ENCODE measurements around the gene FBXO17. TPM values are rescaled to one million over a fixed set of nuclear protein-coding genes. Genes with fewer than 3 reads are reported as not detected.
"Not testable (repeated sequence)": the region's sequence is repeated elsewhere in the genome, so short reads cannot be mapped to it uniquely, and the experiment has no call there.

Gene FBXO17, protein sequence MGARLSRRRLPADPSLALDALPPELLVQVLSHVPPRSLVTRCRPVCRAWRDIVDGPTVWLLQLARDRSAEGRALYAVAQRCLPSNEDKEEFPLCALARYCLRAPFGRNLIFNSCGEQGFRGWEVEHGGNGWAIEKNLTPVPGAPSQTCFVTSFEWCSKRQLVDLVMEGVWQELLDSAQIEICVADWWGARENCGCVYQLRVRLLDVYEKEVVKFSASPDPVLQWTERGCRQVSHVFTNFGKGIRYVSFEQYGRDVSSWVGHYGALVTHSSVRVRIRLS
- 12.2 and 23.1 TPM in 2 replicates for total RNA-seq

DNA sequence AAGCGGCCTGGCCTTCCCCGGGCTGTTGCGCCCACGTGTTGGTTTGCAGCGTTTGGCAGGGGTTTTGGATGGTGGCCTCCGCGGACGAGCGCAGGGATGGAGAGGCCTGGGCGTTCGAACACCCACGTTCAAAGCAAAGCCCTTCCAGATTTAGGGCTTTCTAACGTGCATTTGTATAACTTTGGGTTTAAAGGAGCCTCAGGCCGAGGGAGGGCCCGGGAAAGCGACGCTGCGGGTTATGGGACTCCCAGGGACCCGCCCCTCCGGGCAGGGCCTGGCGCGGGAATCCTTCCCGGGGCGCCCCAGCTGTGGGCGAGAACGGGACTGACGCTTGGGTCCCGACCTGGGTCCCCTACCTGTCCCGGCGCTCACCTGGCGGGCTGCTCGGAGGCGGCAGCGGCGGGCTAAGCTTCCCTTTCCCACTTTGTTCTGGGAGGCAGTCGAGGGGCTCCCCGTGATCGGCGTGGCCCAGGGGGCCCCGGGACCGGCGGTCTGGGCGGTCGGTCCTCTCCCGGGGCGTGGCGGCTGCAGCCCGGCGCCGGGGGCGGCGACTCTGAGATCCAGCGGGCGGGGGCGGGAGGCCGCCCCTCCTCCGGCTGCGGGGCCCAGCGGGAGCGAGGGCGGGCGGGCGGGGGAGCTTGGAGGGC, at the start of gene FBXO17:
TSS of gene FBXO17 (minus strand) at position 529 of the 647 bp plus-strand sequence. CDS start 25,423 bp downstream, outside the sequence.
- no peak for DNase-seq (ENCODE audit: extremely low read depth, low read depth, low spot score)

DNA sequence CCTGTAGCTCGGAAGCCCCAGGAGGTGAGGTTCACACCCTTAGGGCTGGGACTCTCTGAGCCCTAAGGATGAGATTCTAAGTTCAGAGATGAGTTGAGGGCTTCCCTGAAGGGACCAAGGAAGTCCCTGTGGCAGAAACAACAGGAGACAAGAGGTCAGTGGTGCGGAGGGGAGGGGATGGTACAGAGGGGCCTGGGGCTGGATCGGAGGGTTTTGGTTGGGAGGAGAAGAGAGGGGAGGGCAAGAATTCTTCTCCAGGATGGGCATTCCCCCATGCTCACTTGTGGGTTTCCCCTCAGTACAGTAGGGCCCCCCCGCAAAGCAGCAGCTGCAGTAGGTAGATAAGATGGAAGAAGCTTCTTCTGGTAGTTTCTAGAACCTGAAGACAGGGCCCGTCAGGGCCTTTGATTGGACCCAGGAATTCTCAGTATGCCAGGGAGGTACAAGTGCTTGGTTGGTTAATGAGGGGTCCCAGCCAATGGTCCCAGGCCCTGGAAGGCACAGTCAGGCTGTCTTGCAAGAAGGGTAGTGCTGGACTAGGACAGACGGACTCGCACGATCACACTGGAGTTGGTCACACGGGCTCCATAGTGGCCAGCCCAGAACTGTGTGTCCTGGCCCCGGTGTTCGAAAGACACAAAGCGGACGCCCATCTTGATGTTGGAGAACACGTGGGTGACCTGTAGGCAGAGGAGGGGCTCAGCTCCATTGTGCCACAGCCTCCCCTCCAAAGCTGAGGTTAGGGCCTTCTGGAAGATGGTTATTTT, 49.5 kb upstream of the FBXO17 start:
- DNase-seq (ENCODE audit: extremely low read depth, low read depth, low spot score): no peak

DNA sequence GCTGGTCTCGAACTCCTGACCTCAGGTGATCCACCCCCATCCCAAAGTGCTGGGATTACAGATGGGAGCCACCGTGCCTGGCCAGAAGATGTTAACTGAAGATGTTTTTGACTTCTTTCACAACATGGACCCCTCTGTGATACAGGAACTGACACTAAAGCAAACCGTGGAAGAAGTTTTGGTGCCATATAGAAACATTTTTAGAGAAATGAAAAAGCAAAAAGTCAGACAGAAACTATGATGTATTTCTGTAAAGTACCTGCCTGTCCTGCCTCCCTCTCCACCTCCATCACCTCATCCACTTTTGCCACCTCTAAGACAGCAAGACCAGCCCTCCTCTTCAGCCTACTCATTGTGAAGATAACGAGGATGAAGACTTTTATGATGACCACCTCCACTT, 45.5 kb upstream of the FBXO17 start:
- DNase-seq (ENCODE audit: extremely low read depth, low read depth, low spot score): no peak

DNA sequence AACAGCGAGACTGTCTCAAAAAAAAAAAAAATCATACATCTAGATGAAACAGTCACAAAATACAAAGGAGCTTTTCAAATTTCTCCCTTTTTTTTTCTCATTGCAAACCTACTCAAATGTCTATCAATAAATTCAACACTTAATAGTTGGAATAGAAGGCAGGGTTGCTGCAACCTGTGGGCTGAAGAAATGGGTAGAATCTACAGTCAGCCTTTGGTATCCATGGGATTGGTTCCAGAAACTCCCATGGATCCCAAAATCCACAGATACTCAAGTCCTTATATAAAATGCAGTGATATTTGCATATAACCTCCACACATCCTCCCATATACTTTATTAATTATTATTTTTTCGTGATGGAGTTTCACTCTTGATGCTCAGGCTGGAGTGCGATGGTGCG, 42.1 kb upstream of the FBXO17 start:
- no peak for DNase-seq (ENCODE audit: extremely low read depth, low read depth, low spot score)

DNA sequence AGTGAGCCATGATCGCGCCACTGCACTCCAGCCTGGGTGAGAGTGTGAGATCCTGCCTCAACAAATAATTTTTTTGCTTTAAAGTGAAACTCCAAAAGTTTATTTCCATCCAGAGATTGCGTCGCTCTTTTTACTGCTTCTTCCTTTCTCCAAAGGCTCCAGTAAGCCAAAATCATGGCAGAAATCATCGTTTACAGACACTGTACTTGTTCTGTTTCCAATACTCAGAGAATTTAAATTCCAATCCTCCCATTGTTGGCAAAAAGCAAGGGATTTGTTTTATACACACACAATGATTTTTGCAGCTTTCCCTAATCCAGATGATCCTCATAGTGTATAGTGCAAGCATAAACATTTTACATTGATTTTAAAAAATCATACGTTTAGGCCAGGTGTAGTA, 41.5 kb upstream of the FBXO17 start:
- DNase-seq (ENCODE audit: extremely low read depth, low read depth, low spot score): no peak

DNA sequence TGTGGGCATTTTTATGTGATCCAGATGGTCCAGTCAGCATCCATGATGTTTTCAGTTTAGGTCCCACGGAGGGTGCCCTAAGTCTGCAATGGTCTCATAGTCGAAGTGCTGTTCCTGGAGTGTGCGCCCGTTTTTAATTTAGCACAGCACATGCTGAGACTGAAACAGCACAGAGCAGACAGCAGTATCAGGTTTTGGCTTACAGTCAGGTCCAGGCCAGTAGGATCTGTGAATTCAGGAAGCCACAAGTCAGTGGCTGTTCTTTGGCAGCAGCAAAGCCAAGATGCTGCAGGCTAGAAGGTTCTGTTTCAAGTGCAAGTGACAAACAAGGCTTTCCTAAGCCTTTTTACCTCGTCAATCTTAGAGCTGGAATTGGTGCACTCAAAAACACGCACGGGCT, 38.5 kb upstream of the FBXO17 start:
- no peak for DNase-seq (ENCODE audit: extremely low read depth, low read depth, low spot score)

DNA sequence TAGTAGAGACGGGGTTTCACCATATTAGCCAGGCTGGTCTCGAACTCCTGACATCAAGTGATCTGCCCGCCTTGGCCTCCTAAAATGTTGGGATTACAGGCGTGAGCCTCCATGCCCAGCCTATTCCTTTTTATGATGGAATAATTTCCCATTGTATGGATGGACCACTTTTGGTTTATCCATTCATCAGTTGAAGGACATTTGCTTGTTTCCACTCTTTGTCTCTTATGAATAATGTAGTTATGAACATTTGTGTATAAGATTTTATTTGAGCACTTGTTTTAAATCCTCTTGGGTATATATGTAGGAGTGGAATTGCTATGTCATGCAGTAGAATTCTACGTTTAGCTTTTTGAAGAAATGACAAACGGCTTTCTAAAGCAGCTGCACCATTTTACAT, 33.5 kb upstream of the FBXO17 start:
- no peak for DNase-seq (ENCODE audit: extremely low read depth, low read depth, low spot score)

DNA sequence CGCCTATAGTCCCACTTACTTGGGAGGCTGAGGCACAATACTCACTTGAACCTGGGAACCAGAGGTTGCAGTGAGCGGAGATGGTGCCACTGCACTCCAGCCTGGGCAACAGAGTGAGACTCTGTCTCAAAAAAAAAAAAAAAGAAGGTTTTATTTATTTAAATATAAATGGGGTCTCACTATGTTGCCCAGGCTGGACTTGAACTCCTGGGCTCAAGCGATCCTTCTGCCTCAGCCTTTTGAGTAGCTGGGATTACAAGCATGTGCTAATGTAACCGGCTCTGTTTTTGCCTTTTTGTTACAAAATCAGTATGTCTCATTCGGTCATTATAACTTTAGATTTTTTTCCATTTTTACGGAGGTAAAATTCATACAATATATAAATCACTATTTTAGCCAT, 32.6 kb upstream of the FBXO17 start:
- no peak for DNase-seq (ENCODE audit: extremely low read depth, low read depth, low spot score)

DNA sequence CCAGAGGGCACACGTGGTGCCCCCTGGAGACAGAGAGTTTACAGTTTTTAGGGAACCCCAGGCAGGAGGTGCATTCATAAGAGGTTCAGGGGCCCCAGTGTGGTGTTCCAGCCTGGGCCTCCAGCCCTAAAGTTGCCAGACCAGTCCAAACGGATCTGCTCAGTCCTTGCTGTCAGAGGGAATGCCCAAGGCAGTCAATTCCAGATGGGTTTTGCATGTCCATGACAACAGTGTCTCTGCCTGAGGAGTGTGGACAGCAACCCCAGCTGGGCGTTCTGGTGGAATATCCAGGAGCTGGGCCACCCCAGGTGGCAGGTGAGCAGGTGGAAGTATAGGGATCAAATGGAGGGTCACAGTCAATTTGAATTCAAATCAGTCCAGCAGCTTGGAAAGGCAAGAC, 31.6 kb upstream of the FBXO17 start:
- no peak for DNase-seq (ENCODE audit: extremely low read depth, low read depth, low spot score)

DNA sequence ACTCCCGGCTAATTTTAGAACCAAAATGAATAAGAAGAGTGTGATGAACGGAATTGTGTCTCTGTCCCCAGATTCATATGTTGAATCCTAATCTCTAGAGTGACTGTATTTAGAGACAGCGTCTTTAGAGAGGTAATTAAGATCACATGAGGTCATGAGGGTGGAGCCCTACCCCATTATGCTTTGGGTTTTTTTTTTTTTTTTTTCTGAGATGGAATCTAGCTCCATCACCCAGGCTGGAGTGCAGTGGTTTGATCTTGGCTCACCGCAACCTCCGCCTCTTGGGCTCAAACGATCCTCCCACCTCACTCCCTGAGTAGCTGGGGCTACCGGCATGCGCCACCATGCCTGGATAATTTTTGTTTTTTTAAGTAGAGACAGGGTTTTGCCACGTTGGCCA, 28.9 kb upstream of the FBXO17 start:
- no peak for DNase-seq (ENCODE audit: extremely low read depth, low read depth, low spot score)

DNA sequence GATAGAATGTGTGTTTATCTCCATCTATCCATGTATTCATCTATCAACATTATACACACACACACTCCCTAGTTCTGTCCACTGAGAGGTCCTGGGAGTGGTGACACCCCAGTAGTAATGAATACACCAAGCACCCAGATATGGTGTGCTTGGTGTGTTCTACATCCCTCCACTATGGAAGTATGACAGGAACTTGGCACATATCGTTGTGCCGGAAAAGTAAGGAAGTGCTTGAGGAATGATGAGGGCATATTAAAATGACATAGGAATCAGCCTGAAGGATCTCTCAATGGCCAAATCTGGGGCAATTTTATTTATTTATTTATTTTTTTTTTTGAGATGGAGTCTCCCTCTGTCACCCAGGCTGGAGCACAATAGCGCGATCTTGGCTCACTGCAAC, 28.3 kb upstream of the FBXO17 start:
- no peak for DNase-seq (ENCODE audit: extremely low read depth, low read depth, low spot score)

DNA sequence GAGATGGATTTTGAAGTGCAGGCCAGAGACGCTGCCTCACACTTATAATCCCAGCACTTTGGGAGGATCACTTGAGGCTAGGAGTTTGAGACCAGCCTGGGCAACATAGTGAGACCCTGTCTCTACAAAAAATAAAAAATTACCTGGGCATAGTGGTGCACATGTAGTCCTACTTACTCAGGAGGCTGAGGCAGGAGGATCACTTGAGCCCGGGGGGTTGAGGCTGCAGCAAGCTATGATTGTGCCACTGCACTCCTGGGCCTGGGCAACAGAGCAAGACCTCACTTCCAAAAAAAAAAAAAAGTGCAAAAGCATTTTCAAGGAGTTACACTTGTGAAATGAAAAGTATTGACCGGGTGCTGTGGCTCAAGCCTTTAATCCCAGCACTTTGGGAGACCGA, 27.6 kb upstream of the FBXO17 start:
- no peak for DNase-seq (ENCODE audit: extremely low read depth, low read depth, low spot score)

DNA sequence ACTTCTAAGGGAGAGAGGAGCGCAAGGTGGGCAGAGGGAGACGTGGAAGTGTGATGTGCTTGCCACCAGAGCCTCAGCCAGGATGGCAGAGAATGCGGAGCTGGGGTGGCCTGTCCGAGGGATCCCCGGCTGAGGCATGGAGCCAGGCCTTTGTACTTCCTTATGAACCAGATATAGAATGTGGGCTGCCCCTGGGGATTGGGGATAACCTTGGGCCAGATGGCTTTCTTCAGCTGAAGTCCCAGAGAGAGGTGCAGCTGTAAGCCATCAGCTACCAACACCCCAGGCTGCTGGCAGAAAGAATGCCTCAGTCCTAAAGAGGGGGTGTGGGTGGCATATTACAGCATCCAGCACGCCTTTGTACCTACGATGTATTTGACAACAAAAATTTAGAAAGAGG, 25.5 kb upstream of the FBXO17 start:
- DNase-seq (ENCODE audit: extremely low read depth, low read depth, low spot score): no peak

DNA sequence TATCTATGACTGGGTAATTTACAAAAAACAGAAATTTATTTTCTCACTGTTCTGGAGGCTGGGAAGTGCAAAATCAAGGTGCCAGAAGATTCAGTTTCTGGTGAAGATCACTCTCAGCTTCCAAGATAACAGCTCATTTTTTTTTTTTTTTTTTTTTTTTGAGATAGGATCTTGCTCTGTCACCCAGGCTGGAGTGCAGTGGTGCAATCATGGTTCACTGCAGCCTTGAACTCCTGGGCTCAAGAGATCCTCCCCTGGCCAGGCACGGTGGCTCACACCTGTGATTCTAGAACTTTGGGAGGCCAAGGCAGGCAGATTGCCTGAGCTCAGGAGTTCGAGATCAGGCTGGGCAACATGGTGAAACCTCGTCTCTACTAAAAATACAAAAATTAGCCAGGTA, 22.0 kb upstream of the FBXO17 start:
- DNase-seq (ENCODE audit: extremely low read depth, low read depth, low spot score): not testable (repeated sequence)

DNA sequence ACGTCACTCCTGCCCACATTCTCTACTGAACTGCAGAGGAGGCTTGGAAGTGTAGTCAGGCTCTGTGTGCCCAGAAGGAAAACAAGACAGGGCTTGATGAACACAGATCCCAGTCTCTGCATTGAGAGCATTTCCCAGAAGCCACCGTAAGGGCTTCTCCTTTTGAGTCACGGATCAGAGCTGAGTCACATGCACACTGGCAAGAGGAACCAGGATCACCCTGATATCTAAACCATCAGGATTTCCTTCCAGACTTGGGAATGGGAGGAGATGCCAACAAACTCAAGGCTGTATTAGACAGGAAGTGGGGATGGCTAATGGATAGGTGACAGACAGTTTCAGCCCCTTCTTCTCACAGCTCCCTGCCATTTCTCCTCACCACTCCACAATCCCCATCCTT, 17.7 kb upstream of the FBXO17 start:
- DNase-seq (ENCODE audit: extremely low read depth, low read depth, low spot score): peak; percentile 36

DNA sequence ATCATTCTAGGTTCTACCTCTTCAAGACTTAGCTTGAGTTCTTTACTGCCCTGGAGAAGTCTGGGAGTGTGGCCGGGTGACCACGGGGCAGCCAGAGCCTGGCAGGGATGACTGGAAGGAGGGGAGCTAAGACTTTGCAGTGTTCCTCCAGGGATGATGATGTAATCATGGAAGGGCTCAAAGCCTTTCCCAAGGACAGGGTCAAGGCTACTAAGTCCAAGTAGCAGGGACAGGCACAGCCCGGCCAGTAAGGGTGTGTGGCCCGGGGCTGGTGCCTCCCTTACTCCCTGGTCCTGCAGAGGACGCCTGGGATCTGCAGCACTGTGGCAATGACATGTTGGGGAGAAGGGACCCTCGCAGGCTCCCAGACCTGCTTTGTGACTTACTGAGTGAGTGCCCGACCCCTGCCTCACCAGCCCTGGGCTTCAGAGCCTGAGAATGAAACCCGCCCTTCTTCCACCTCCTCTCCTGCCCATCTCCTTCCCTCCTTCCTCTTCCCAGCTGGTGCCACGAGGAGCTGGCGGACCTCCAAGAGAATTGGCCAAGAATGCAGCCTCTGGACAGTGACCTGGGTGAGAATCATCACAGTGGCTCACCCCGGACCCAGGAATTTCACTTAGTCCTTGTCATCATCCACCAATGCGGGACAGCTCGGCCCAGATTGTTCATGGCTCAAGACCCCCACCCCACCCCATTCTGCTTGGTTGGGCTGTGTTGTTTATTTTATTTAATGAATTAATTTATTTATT, 15.6 kb upstream of the FBXO17 start:
- no peak for DNase-seq (ENCODE audit: extremely low read depth, low read depth, low spot score)

DNA sequence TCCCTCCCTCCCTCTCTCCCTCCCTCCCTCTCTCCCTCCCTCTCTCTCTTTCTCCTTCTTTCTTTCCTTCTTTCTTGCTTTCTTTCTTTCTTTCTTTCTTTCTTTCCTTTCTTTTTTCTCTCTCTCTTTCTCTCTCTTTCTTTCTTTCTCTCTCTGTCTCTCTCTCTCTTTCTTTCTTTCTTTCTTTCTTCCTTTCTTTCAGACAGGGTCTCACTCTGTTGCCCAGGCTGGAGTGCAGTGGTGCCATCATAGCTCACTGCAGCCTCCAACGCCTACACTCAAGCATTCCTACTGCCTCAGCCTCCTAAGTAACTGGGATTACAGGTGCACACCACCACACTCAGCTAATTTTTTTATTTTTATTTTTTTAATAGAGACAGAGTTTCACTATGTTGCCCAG, 14.1 kb upstream of the FBXO17 start:
- not testable (repeated sequence) for DNase-seq (ENCODE audit: extremely low read depth, low read depth, low spot score)

DNA sequence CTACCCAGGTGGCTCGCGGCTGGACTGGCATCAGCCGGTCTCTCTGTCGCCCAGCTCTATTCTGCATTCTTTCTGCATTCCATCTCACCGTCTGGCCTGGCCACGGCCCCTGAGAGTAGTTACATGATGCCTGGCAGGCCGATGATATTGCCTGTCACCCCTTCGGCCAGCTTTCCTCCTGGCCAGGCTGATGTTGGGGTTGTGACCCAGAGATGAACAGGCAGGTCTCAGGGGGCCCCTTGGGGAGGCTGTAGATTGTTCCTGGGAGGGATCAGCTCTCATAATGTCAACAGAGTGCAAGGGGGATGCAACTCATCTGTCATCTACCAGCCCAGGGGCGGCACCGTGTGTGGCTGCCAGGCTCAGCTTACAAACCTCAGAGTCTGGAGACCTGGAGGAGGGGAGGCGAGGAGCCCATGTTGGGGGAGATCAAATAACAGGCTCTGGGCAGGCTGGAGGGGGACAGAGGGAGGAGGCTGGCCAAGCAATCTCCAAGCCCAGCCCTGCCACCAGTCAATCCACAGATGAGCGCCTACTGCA, 13.6 kb upstream of the FBXO17 start:
- no peak for DNase-seq (ENCODE audit: extremely low read depth, low read depth, low spot score)

DNA sequence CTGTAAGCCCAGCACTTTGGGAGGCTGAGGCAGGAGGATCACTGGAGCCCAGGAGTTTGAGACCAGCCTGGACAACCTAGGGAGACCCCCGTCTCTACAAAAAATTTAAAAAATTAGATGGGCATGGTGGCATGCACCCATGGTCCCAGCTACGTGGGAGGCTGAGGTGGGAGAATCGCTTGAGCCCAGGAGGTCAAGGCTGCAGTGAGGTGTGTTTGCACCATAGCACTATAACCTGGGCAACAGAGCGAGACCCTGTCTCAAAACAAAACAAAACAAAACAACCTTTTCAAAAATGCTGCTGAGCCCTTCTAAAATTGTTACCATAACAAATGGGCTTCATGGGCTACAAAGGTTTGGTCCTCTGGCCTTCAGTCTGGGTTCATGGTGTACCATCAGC, 13.1 kb upstream of the FBXO17 start:
- not testable (repeated sequence) for DNase-seq (ENCODE audit: extremely low read depth, low read depth, low spot score)

DNA sequence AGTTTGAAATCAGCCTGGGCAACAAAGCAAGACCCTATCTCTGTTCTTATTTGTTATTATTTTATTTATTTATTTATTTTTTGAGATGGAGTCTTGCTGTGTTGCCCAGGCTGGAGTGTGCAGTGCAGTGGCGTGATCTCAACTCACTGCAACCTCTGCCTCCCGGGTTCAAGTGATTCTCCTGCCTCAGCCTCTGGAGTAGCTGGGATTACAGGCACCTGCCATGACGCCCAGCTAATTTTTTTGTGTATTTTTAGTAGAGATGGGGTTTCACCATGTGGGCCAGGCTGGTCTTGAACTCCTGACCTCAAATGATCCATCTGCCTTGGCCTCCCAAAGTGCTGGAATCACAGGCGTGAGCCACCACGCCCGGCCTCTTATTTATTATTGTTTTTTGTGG, 12.2 kb upstream of the FBXO17 start:
- not testable (repeated sequence) for DNase-seq (ENCODE audit: extremely low read depth, low read depth, low spot score)

DNA sequence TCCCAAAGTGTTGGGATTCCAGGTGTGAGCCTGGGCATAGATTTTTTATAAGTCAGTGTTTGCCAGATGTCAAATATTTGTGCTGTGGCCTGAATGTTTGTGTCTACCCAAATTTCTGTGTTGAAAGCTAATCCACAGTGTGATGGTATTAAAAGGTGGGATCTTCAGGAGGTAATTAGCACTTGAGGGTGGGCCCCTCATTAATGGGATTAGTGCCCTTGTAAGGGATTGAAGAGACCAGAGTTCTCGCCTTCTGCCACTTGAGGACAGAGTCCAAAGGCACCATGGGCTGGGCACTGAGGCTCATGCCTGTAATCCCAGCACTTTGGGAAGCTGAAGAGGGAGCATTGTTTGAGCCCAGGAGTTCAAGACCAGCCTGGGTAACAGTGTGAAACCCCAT, 9.7 kb upstream of the FBXO17 start:
- DNase-seq (ENCODE audit: extremely low read depth, low read depth, low spot score): no peak
